HEK293T (cell line): Measurements from ENCODE around the gene MECR.

ENCODE experiments used
- BHLHE40 ChIP-seq: fragments of 450-650 bp; IDR thresholded peaks from 2 replicates; pipeline ENCODE4 v1.6.1; 2016; ENCODE audit warnings: mild to moderate bottlenecking, moderate library complexity, borderline replicate concordance
- ELF4 ChIP-seq: fragments of 450-650 bp; IDR thresholded peaks from 2 replicates; pipeline ENCODE4 v1.6.1; 2017; ENCODE audit warnings: antibody characterized with exemption

- TF ChIP-seq BHLHE40 (no peak), ELF4 (no peak)
Measured at GRCh38 chr1:29142714-29143113, 88.0 kb downstream of the MECR start.
